ENCODE data around the gene AMBRA1.

GRCh38 chr11:46436113-46436512 lies 157.7 kb downstream of the AMBRA1 start:
- TF ChIP-seq CTCF (IDR thresholded peaks at IDR 0.05; ENCODE audit: insufficient read depth, low read length) (no peak), POLR2AphosphoS5 (IDR thresholded peaks at IDR 0.05; ENCODE audit: low read depth) (no peak), REST (IDR thresholded peaks at IDR 0.05; ENCODE audit: insufficient replicate concordance, low read depth) (no peak), GABPA (IDR thresholded peaks at IDR 0.05; ENCODE audit: low read depth) (no peak)
